ENCODE measurements around the gene QRICH1. TPM values are rescaled to one million over a fixed set of nuclear protein-coding genes. Genes with fewer than 3 reads are reported as not detected.

The QRICH1 gene
- total RNA-seq, 4 donors from 2014 or later: 69.0 to 140 (median 104) TPM

DNA sequence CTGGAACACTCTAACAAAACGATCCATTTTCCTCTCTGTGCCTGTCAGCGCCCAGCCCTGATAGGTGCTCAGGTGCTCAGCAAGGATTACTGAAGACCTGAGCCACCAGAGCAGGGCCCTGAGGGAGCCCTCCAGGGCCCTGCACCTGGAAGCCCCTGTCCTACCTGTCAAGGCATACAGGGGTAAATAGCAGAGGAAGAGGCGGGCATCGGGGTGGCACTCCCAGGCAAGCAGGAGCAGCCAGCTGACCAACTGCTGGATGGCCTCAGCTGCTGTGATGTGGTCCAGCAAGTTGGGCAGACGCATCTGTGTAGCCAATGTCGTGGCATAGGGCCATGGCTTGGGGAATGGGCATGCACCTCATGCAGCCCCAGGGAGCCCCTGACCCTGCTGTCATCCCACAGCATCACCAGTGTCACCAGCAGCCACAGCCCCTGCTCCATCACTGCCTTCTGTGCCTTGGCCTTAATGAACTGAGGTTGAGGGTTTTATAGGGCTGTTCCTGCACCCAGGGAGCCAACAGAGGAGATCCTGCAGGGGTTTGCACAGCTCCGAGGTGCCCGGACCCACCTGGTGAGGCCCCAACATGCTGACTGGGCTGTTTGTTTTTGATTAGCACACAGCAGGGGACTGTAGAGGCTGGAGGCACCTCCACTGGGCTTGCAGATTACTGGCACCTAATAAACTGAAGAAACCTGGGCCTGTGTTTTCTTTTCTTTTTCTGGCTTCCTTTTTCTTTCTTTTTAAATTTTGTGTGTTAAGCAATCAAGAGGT, 94.6 kb downstream of the QRICH1 start:
- intact Hi-C loops (cut with DNase I; ENCODE audit: low total_unique reads): no loop called here
- H3K4me1 ChIP-seq: peaks cover 0 to 6% of the 10 kb centered on the region in 2 donors
- no peaks in the 10 kb centered on the region for H3K9me3 ChIP-seq
- TF ChIP-seq, protein P1, sequence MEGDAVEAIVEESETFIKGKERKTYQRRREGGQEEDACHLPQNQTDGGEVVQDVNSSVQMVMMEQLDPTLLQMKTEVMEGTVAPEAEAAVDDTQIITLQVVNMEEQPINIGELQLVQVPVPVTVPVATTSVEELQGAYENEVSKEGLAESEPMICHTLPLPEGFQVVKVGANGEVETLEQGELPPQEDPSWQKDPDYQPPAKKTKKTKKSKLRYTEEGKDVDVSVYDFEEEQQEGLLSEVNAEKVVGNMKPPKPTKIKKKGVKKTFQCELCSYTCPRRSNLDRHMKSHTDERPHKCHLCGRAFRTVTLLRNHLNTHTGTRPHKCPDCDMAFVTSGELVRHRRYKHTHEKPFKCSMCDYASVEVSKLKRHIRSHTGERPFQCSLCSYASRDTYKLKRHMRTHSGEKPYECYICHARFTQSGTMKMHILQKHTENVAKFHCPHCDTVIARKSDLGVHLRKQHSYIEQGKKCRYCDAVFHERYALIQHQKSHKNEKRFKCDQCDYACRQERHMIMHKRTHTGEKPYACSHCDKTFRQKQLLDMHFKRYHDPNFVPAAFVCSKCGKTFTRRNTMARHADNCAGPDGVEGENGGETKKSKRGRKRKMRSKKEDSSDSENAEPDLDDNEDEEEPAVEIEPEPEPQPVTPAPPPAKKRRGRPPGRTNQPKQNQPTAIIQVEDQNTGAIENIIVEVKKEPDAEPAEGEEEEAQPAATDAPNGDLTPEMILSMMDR (IDR thresholded peaks at IDR 0.05): no peak
- no peak for TF ChIP-seq POLR2A (IDR thresholded peaks at IDR 0.05)
- no peak overlapping the region for H3K4me3 ChIP-seq
- no peak for DNase-seq
- no peak overlapping the region for H3K27ac ChIP-seq
- no peaks in the 10 kb centered on the region for H3K36me3 ChIP-seq
- H3K27me3 ChIP-seq: no peaks in the 10 kb centered on the region

DNA sequence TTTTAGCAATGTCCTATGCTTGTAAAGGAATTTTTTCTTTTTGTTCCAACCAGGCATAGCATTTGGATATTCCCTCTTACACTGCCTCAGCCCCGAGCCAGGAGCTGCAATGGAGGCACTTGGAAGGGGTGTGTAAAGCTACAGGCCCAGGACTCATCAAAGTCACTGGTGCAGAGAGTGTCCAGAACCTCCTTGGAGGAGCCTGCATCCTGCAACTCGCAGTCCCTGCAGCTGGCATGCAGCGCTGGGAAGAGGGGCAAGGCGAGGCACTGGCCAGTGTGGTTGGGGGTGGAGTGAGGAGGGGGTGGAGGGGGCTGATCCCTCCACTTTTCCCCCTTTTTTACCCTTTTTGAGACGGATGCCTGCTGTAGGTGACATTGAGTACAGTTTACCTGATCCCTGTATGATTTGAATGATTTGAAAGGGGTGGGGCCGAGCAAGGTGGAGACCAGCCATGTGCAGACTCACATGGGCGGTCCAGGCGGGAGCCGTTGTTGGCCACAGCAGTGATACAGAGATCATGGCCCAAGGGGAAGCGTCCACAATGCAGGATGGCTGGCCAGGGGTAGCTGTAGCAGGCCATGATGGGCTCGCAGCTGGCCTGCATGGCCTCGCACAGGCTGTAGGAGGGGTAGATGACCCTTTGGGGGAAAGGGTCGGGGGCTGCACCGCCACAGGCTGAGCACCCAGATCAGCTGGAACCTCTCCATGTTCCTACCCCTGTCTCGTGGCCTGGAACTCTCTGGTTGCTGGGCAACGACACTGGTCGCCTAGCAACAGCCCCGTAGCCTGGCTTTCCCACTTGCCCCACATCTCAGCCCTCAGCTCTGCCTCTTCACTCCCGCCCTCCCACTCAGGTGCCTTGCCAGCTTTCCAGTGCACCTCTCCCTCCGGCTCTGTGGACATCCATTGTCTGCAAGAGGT, 95.9 kb downstream of the QRICH1 start:
- no peaks in the 10 kb centered on the region for H3K36me3 ChIP-seq
- DNase-seq: no peak
- no peaks in the 10 kb centered on the region for H3K27me3 ChIP-seq
- no peak for TF ChIP-seq POLR2A (IDR thresholded peaks at IDR 0.05)
- TF ChIP-seq, protein P1 (IDR thresholded peaks at IDR 0.05): no peak
- intact Hi-C loops (cut with DNase I; ENCODE audit: low total_unique reads): no loop called here
- peaks cover 0 to 6% of the 10 kb centered on the region in 2 donors for H3K4me1 ChIP-seq
- H3K4me3 ChIP-seq: no peak overlapping the region
- H3K27ac ChIP-seq: no peak overlapping the region
- no peaks in the 10 kb centered on the region for H3K9me3 ChIP-seq

DNA sequence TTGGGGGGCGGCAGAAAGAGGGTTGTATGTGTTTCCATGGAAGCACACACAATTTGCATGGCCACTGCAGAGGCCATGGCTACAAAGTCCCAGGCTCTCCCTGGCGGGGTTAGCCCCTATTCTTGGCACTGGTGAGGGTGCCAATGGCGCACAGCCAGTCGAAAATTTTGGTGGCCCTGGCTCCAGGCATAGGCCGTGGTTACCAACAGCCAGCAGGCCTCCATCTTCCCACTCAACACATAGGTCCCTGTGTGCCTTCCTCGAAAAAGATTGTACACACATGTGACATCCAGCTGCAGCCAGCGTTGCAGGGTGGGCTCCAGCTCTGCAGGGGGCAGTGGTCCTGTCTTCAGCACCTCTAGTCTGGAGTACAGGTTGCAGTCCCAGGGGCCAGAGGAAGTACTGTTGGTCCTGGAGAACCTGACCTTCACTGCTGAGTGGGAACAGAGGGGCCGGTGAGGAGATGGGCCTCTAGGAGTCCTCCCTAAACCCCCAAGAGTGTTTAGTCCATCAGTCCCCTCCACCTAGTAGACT, 96.7 kb downstream of the QRICH1 start:
- H3K27me3 ChIP-seq: no peaks in the 10 kb centered on the region
- peaks cover 0 to 6% of the 10 kb centered on the region in 2 donors for H3K4me1 ChIP-seq
- H3K36me3 ChIP-seq: no peaks in the 10 kb centered on the region
- TF ChIP-seq, protein P1 (IDR thresholded peaks at IDR 0.05): no peak
- TF ChIP-seq POLR2A (IDR thresholded peaks at IDR 0.05): no peak
- no peak overlapping the region for H3K4me3 ChIP-seq
- intact Hi-C loops (cut with DNase I; ENCODE audit: low total_unique reads): no loop called here
- no peaks in the 10 kb centered on the region for H3K9me3 ChIP-seq
- H3K27ac ChIP-seq: no peak overlapping the region
- no peak for DNase-seq

DNA sequence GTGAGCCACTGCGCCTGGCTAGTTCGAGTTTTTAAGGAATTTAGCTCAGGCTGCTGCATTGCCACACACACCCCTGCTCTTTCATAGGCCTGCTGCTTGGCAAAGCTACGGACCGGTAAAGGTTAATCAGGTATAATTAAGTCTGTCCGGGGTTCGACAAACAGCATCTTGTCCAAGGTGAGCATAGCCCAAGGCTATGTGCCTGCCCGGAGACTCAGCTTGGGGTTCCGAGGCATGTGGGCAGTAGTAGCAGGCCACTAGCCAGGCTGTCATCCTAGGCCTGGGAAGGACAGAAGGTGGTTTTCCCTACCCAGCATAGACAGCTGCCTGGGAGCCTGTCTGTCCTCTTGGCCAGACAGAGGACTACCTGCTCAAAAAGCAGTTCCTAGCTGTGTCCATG, 97.2 kb downstream of the QRICH1 start:
- TF ChIP-seq POLR2A (IDR thresholded peaks at IDR 0.05): no peak
- TF ChIP-seq, protein P1 (IDR thresholded peaks at IDR 0.05): no peak

More for the DNA sequence above, 97.2 kb downstream of the QRICH1 start:
- Histone ChIP-seq H3K9me3 (no peaks in the 10 kb centered on the region), H3K4me3 (no peak overlapping the region), H3K27ac (no peak overlapping the region), H3K4me1 (peaks cover 0 to 9% of the 10 kb centered on the region in 2 donors), H3K27me3 (no peaks in the 10 kb centered on the region), H3K36me3 (no peaks in the 10 kb centered on the region)
- no peak for DNase-seq
- intact Hi-C loops (cut with DNase I; ENCODE audit: low total_unique reads): no loop called here

All from uterus (tissue), 4 donors.